ENCODE measurements around the gene HSPB1. TPM values are rescaled to one million over a fixed set of nuclear protein-coding genes. Genes with fewer than 3 reads are reported as not detected.
A peak's percentile ranks its signal among the peaks of the same experiment; 100 is the strongest.

HSPB1 gene
- total and polyA plus RNA-seq, 2 of the 13 experiments (the other 11 are each of a cell fraction or from before 2014, with no cell fraction given), result 21.0 to 38.6 TPM

DNA sequence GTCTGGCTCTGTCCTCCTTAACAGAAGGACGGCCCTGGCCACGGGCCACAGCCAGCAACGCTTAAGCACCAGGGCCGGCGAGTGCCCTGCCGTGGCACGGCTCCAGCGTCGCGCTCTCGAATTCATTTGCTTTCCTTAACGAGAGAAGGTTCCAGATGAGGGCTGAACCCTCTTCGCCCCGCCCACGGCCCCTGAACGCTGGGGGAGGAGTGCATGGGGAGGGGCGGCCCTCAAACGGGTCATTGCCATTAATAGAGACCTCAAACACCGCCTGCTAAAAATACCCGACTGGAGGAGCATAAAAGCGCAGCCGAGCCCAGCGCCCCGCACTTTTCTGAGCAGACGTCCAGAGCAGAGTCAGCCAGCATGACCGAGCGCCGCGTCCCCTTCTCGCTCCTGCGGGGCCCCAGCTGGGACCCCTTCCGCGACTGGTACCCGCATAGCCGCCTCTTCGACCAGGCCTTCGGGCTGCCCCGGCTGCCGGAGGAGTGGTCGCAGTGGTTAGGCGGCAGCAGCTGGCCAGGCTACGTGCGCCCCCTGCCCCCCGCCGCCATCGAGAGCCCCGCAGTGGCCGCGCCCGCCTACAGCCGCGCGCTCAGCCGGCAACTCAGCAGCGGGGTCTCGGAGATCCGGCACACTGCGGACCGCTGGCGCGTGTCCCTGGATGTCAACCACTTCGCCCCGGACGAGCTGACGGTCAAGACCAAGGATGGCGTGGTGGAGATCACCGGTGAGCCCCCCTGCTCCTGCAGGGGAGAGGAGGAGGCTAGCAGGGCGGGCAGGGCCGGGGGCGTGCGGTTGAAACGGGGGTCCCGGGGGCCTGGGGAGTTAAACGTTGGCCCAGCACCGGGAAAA lies at the start of gene HSPB1 (continued):
- TF ChIP-seq, protein P1, sequence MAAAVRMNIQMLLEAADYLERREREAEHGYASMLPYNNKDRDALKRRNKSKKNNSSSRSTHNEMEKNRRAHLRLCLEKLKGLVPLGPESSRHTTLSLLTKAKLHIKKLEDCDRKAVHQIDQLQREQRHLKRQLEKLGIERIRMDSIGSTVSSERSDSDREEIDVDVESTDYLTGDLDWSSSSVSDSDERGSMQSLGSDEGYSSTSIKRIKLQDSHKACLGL (CRISPR knock-in tag; IDR thresholded peaks at IDR 0.05), result 0 out of 2 replicates have a peak, but pooled peaks have one; percentile 29
- TF ChIP-seq ZSCAN31 (CRISPR knock-in tag; IDR thresholded peaks at IDR 0.05; ENCODE audit: low read depth) (0 out of 2 replicates have a peak, but pooled peaks have one; percentile 33), ZUFSP (CRISPR knock-in tag; IDR thresholded peaks at IDR 0.05; ENCODE audit: borderline replicate concordance) (no peak), KMT2B (CRISPR knock-in tag; IDR thresholded peaks at IDR 0.05) (no peak), BRD4 (CRISPR knock-in tag; IDR thresholded peaks at IDR 0.05) (no peak), ATM (IDR thresholded peaks at IDR 0.05; ENCODE audit: borderline replicate concordance) (no peak), ZNF777 (CRISPR knock-in tag; IDR thresholded peaks at IDR 0.05) (peak; percentile 55), ETV5 (CRISPR knock-in tag; IDR thresholded peaks at IDR 0.05; ENCODE audit: borderline replicate concordance) (peak; percentile 16; the same call in 1 of the 2 replicates), ZNF589 (CRISPR knock-in tag; conservative IDR thresholded peaks at IDR 0.05) (no peak; the same call in 1 of the 2 replicates), ZNF614 (CRISPR knock-in tag; IDR thresholded peaks at IDR 0.05; ENCODE audit: borderline replicate concordance) (no peak), MBD4 (IDR thresholded peaks at IDR 0.05; ENCODE audit: borderline replicate concordance, low read length) (no peak), ATF7-NPFF (CRISPR knock-in tag; IDR thresholded peaks at IDR 0.05; ENCODE audit: low read depth) (peak; percentile 78), STAT5B (CRISPR knock-in tag; IDR thresholded peaks at IDR 0.05) (no peak), SOX5 (CRISPR knock-in tag; IDR thresholded peaks at IDR 0.05; ENCODE audit: borderline replicate concordance) (no peak), ZNF350 (CRISPR knock-in tag; IDR thresholded peaks at IDR 0.05; ENCODE audit: borderline replicate concordance, low read depth) (peak; percentile 77; the same call in 1 of the 2 replicates), ZNF572 (CRISPR knock-in tag; IDR thresholded peaks at IDR 0.05) (peak; percentile 76; the same call in 1 of the 2 replicates), FOXA1 (IDR thresholded peaks at IDR 0.05) (no peak), FOXA1 (CRISPR knock-in tag; IDR thresholded peaks at IDR 0.05) (no peak), MTA3 (CRISPR knock-in tag; IDR thresholded peaks at IDR 0.05) (no peak)
- TF ChIP-seq, protein P2, sequence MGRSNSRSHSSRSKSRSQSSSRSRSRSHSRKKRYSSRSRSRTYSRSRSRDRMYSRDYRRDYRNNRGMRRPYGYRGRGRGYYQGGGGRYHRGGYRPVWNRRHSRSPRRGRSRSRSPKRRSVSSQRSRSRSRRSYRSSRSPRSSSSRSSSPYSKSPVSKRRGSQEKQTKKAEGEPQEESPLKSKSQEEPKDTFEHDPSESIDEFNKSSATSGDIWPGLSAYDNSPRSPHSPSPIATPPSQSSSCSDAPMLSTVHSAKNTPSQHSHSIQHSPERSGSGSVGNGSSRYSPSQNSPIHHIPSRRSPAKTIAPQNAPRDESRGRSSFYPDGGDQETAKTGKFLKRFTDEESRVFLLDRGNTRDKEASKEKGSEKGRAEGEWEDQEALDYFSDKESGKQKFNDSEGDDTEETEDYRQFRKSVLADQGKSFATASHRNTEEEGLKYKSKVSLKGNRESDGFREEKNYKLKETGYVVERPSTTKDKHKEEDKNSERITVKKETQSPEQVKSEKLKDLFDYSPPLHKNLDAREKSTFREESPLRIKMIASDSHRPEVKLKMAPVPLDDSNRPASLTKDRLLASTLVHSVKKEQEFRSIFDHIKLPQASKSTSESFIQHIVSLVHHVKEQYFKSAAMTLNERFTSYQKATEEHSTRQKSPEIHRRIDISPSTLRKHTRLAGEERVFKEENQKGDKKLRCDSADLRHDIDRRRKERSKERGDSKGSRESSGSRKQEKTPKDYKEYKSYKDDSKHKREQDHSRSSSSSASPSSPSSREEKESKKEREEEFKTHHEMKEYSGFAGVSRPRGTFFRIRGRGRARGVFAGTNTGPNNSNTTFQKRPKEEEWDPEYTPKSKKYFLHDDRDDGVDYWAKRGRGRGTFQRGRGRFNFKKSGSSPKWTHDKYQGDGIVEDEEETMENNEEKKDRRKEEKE (IDR thresholded peaks at IDR 0.05), result no peak
- TF ChIP-seq, protein P3, sequence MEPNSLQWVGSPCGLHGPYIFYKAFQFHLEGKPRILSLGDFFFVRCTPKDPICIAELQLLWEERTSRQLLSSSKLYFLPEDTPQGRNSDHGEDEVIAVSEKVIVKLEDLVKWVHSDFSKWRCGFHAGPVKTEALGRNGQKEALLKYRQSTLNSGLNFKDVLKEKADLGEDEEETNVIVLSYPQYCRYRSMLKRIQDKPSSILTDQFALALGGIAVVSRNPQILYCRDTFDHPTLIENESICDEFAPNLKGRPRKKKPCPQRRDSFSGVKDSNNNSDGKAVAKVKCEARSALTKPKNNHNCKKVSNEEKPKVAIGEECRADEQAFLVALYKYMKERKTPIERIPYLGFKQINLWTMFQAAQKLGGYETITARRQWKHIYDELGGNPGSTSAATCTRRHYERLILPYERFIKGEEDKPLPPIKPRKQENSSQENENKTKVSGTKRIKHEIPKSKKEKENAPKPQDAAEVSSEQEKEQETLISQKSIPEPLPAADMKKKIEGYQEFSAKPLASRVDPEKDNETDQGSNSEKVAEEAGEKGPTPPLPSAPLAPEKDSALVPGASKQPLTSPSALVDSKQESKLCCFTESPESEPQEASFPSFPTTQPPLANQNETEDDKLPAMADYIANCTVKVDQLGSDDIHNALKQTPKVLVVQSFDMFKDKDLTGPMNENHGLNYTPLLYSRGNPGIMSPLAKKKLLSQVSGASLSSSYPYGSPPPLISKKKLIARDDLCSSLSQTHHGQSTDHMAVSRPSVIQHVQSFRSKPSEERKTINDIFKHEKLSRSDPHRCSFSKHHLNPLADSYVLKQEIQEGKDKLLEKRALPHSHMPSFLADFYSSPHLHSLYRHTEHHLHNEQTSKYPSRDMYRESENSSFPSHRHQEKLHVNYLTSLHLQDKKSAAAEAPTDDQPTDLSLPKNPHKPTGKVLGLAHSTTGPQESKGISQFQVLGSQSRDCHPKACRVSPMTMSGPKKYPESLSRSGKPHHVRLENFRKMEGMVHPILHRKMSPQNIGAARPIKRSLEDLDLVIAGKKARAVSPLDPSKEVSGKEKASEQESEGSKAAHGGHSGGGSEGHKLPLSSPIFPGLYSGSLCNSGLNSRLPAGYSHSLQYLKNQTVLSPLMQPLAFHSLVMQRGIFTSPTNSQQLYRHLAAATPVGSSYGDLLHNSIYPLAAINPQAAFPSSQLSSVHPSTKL (CRISPR knock-in tag; IDR thresholded peaks at IDR 0.05), result peak; percentile 44; the same call in 1 of the 2 replicates

All from HepG2 (cell line).